Heart right ventricle (tissue), 16 donors: ENCODE results near the gene CYS1. TPM values are rescaled to one million over a fixed set of nuclear protein-coding genes. Genes with fewer than 3 reads are reported as not detected.

ENCODE experiments used
- ATAC-seq, 8 donors: fragments of 200-7000 bp; cut with Tn5 transposase; one replicate each; pipeline ENCODE4 v1.9.1; 2020; ENCODE audit warnings: mild to moderate bottlenecking in 8 of 8, moderate library complexity in 8 of 8, moderate number of reproducible peaks in 1 of 8
- DNase-seq, 2 donors: peaks; one replicate each; pipeline ENCODE4 v3.0.0-alpha.2; 2020
- H3K27ac ChIP-seq, 10 donors: fragments of 200-600 bp; sonication (generic) in 2 of 10; one replicate each; pipeline versions ENCODE4 v1.5.0 to v1.8.0; 2020 to 2022; ENCODE audit warnings: mild to moderate bottlenecking in 3 of 10
- H3K27me3 ChIP-seq, 7 donors: fragments of 200-600 bp; one replicate each; pipeline ENCODE4 v1.8.0; 2021 to 2022; ENCODE audit warnings: mild to moderate bottlenecking in 2 of 7
- H3K36me3 ChIP-seq, 9 donors: fragments of 200-600 bp; sonication (generic) in 1 of 9; one replicate each; pipeline versions ENCODE4 v1.5.0 to v1.8.0; 2020 to 2022; ENCODE audit warnings: mild to moderate bottlenecking in 2 of 9
- H3K4me1 ChIP-seq, 9 donors: fragments of 200-600 bp; sonication (generic) in 1 of 9; one replicate each; pipeline versions ENCODE4 v1.5.0 to v1.8.0; 2020 to 2022; ENCODE audit warnings: mild to moderate bottlenecking in 4 of 9
- H3K4me3 ChIP-seq, 10 donors: fragments of 200-600 bp; sonication (generic) in 2 of 10; one replicate each; pipeline versions ENCODE4 v1.5.0 to v1.8.0; 2020 to 2022; ENCODE audit warnings: mild to moderate bottlenecking in 7 of 10, moderate library complexity in 2 of 10
- H3K9me3 ChIP-seq, 11 donors: fragments of 200-600 bp in 10 of 11; sonication (generic) in 2 of 11; one replicate each; pipeline versions ENCODE4 v1.5.0 to v1.8.0; 2013 to 2022; ENCODE audit warnings: mild to moderate bottlenecking in 2 of 11, control low read depth in 1 of 11, moderate library complexity in 1 of 11
- WGBS, 2 donors: extraction: QIAGEN DNeasy Blood & Tissue Kit; methylation state at CpG; one replicate each; pipeline ENCODE4 v1.1.7; 2013; ENCODE audit warnings: inconsistent platforms in 1 of 2; 5-methylcytosine and 5-hydroxymethylcytosine counted together
- intact Hi-C, 10 donors: fragments of 100-400 bp; cut with DNase I; formaldehyde crosslinking; loops; one replicate each; pipeline versions ENCODE4 v1.11.1 to v1.14.2; 2022
- polyA plus RNA-seq, 2 donors: library from polyadenylated mRNA; stranded (reverse); fragments of 200-250 nt; gene quantifications; one replicate each; pipeline ENCODE4 v1.2.3, GENCODE V29; 2013
- total RNA-seq, 10 donors: library from RNA; stranded (reverse); fragmentation: NEBNext Ultra II Directional in 3 of 10; extraction: Animal tissue kit (Norgen Biotek cat#: 25700) in 3 of 10; gene quantifications; one replicate each; pipeline versions ENCODE4 v1.2.1 to v1.2.4, GENCODE V29; 2021 to 2023
- TF ChIP-seq, protein P1 (sequence below), 9 donors: fragments of 200-600 bp; sonication (generic) in 2 of 9; IDR thresholded peaks; one replicate each; pipeline versions ENCODE4 v1.5.0 to v1.8.0; 2021 to 2022; ENCODE audit warnings: antibody characterized with exemption in 9 of 9, mild to moderate bottlenecking in 5 of 9, moderate library complexity in 1 of 9
- donor health status: Arrhythmogenic right ventricular cardiomyopathy.
- donor health status: ischemic (EF 13 %, LVEDD 7.1; RV severe dilation, severe dysfunction).
- donor health status: healthy with polysubstance abuse.
- donor health status: DM: no; HTN: yes; CAD: no.
- donor health status: DM: no; HTN: no; CAD: no.
- donor health status: ischemic (EF 25% LVEDD 6.9; RV normal size, moderate dysfunction).
- donor health status: ischemic (EF 25% LVEDD 5.7; RV mildly dilated, moderate dysfunction).
- donor health status: healthy.
- donor health status: DM: yes; HTN: yes; CAD: no.
- donor health status: Ischemic cardiomyopathy.
- donor health status: ischemic (EF 35%, LVEDD 5.7; RV mildly dilated, moderate dysfunction).
- donor health status: nonischemic (EF 11% LVEDD 7.7; RV severe dilation, severe dysfunction).
- donor health status: DM: yes; HTN: yes; CAD: no.
- donor health status: PGD.
- donor health status: ischemic (EF 29% LVEDD 5.4; RV normal size, mild dysfunction).
- donor health status: nonischemic (EF 23%, LVEDD 6.1; RV moderate dilation, normal function).

The CYS1 gene
- total and polyA plus RNA-seq, 12 donors, result 0.38 to 7.2 (median 2.8) TPM

DNA sequence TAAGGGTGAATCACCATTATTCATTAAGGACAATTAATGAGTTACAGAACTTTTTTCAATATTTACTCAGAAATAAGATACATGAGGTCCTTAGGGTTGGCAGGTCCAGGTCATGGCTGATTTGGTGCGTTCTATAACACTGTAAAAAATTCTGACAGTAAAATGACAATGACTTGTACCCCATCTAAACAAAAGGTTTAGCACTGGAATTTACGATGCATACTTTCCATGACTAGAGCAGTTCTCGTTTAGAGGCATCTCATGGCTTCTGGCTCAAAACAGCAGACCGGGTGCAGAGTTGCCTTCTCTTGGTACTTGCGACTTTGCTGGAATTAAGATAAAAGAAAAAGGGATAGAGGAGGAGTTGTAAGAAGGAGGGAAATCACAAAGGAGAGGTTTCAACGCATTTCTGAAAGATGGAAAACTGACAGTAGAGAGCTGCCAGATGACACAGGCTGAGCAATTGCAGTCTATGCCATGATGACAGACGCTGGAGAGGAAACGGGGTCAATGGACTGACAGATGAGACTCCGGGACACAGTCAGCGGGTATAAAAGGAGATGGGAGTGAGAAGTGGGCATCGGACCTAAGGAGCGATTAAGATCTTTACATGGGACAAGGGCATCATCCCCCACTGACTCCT is 4.1 kb upstream of the CYS1 start:
- WGBS, 2 donors, result 66 to 71% methylated on average over 12 of the region's 12 CpGs

DNA sequence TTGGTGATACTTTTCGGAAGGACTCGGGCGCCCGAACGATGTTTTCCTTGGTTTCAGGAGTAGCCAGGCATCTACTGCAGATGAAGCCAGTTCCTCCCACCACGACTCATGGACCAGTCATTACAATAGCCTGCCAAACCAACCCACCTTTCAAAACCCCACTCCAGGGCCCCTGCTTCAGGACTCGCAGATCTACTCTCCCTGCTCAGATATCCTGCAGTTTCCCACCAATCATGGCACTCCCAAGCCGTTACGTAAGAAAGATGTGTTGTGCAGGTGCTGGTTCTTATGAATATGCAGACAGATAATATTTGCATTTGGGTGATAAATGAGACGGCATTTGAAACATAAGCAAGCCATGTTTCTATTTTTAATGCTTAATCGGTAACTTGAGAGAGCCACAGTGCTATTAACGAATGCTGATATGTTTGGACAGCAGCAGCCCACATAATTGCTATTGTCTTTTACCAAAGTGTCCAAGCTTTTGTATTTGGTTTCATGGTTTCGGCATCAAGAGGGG is 3.5 kb upstream of the CYS1 start:
- H3K27ac ChIP-seq, result no peak overlapping the region

More for the DNA sequence above, 4.1 kb upstream of the CYS1 start:
- TF ChIP-seq, protein P1, sequence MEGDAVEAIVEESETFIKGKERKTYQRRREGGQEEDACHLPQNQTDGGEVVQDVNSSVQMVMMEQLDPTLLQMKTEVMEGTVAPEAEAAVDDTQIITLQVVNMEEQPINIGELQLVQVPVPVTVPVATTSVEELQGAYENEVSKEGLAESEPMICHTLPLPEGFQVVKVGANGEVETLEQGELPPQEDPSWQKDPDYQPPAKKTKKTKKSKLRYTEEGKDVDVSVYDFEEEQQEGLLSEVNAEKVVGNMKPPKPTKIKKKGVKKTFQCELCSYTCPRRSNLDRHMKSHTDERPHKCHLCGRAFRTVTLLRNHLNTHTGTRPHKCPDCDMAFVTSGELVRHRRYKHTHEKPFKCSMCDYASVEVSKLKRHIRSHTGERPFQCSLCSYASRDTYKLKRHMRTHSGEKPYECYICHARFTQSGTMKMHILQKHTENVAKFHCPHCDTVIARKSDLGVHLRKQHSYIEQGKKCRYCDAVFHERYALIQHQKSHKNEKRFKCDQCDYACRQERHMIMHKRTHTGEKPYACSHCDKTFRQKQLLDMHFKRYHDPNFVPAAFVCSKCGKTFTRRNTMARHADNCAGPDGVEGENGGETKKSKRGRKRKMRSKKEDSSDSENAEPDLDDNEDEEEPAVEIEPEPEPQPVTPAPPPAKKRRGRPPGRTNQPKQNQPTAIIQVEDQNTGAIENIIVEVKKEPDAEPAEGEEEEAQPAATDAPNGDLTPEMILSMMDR (IDR thresholded peaks at IDR 0.05), result no peak
- DNase-seq, result no peak
- no peak overlapping the region for H3K27ac ChIP-seq
- H3K4me1 ChIP-seq, result peaks cover 3 to 18% (median 10%) of the 10 kb centered on the region in 9 donors
- intact Hi-C loops, result no loop called here
- H3K36me3 ChIP-seq, result no peaks in the 10 kb centered on the region
- no peaks in the 10 kb centered on the region for H3K9me3 ChIP-seq
- H3K4me3 ChIP-seq, result no peak overlapping the region
- ATAC-seq, result no peak
- H3K27me3 ChIP-seq, result peaks cover 0 to 68% (median 51%) of the 10 kb centered on the region in 7 donors

DNA sequence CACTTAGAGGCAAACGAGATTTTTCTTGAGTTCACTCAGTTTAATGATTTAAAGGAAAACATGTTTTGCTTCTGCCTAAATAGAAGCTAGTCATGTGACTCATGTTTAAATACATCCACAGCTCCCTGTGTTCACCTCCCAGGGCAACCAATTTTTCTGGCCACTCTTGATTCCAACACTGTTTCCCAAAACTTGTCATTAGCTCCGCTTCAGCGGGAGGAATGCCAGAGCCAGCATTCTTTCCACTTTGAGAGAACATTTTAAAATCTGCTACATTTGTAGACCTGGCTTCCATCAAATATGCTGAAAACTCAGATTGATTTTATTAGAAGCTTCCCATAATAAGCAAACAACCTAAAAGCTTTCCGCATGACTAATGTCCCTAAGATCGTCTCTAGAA is 2.8 kb upstream of the CYS1 start:
- 67% methylated on average over 5 of the region's 5 CpGs for WGBS, 2 donors
- DNase-seq, result no peak
- ATAC-seq, result no peak
- no peaks in the 10 kb centered on the region for H3K36me3 ChIP-seq
- H3K4me1 ChIP-seq, result peaks cover 5 to 31% (median 21%) of the 10 kb centered on the region in 9 donors
- intact Hi-C loops, result no loop called here
- peaks cover 0 to 78% (median 49%) of the 10 kb centered on the region in 7 donors for H3K27me3 ChIP-seq
- H3K4me3 ChIP-seq, result no peak overlapping the region
- TF ChIP-seq, protein P1 (IDR thresholded peaks at IDR 0.05), result no peak
- no peaks in the 10 kb centered on the region for H3K9me3 ChIP-seq
- H3K27ac ChIP-seq, result no peak overlapping the region

More for the DNA sequence above, 3.5 kb upstream of the CYS1 start:
- intact Hi-C loops, result no loop called here
- Histone ChIP-seq H3K4me3 (no peak overlapping the region), H3K27me3 (peaks cover 0 to 71% (median 48%) of the 10 kb centered on the region in 7 donors), H3K36me3 (no peaks in the 10 kb centered on the region), H3K9me3 (no peaks in the 10 kb centered on the region), H3K4me1 (peaks cover 3 to 24% (median 16%) of the 10 kb centered on the region in 9 donors)
- no peak for DNase-seq
- ATAC-seq, result no peak
- TF ChIP-seq, protein P1 (IDR thresholded peaks at IDR 0.05), result no peak
- 64 to 66% methylated on average over 13 of the region's 13 CpGs for WGBS, 2 donors

DNA sequence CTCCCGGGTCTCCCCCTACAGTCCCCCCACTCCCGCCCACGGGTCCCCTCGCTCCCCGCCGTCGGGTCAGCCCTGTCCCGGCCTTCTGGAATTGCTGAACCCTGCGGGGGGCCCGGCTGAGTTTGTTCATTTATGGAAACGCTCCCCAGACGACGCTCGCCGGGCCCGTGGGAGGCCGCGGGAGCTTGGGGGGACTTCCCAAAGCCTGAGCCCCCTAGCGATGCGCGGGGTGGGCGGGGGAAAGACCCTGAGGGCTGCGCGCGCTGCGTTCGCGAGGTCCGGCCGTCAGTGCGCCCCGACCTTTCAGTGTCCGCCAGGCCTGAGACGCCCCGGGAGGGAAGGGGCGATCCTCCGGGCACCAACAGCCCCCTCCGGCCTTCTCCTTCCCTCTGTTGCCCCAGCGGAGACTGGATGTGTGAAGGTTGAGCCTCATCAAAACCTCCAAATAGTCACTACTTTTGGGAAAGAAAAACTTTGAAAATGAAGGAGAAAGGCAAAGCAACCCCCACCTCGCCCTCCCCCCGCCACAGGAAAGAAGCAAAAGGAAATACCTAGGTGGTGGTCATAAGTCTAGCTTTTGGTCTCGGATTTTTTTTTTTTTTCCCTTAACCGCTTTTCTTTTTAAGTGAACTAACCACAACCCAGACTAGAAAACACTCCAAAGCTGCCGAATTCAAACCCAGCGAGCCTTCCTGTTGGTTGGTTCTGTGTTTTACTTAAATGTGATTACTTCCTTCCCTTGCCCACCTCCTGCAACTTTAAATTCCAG is 509 bp upstream of the CYS1 start:
- ATAC-seq (peak in 2 of 8 donors; percentile 10 to 11), DNase-seq (no peak)
- TF ChIP-seq, protein P1 (IDR thresholded peaks at IDR 0.05), result no peak
- peak overlapping the region in 5 of 10 donors; percentile 21 to 69 (median 62) for H3K27ac ChIP-seq
- WGBS, 2 donors, result 8 to 11% methylated on average over 36 to 45 of the region's 45 CpGs
- intact Hi-C loops, result no loop called here
- no peaks in the 10 kb centered on the region for H3K9me3 ChIP-seq
- H3K4me3 ChIP-seq, result peak overlapping the region in 9 of 10 donors; percentile 33 to 64 (median 50)
- H3K36me3 ChIP-seq, result no peaks in the 10 kb centered on the region
- peaks cover 5 to 34% (median 21%) of the 10 kb centered on the region in 9 donors for H3K4me1 ChIP-seq
- peaks cover 0 to 96% (median 51%) of the 10 kb centered on the region in 7 donors for H3K27me3 ChIP-seq
